Measurements from ENCODE around the gene GRIK2.

GRIK2 gene

GRCh38 chr6:101462576-101462975 is 69.1 kb downstream of the GRIK2 start:
- no peak for DNase-seq

GRCh38 chr6:101465863-101466262 is 72.4 kb downstream of the GRIK2 start:
- DNase-seq = no peak

- no peak for DNase-seq
Measured at GRCh38 chr6:101477436-101477835, 83.9 kb downstream of the GRIK2 start.

- DNase-seq = no peak
Measured at GRCh38 chr6:101478891-101479290, 85.4 kb downstream of the GRIK2 start.

- no peak for DNase-seq
Measured at GRCh38 chr6:101482606-101483005, 89.1 kb downstream of the GRIK2 start.

- no peak for DNase-seq
Measured at GRCh38 chr6:101484781-101485180, 91.3 kb downstream of the GRIK2 start.

GRCh38 chr6:101486124-101486523 is 92.6 kb downstream of the GRIK2 start:
- DNase-seq = no peak

- no peak for DNase-seq
Measured at GRCh38 chr6:101486726-101487125, 93.2 kb downstream of the GRIK2 start.

- DNase-seq = no peak
Measured at GRCh38 chr6:101489456-101489855, 95.9 kb downstream of the GRIK2 start.

- DNase-seq = no peak
Measured at GRCh38 chr6:101490857-101491256, 97.3 kb downstream of the GRIK2 start.

- no peak for DNase-seq
Measured at GRCh38 chr6:101502818-101503217, 109.3 kb downstream of the GRIK2 start.

- DNase-seq = no peak
Measured at GRCh38 chr6:101509536-101509935, 116.0 kb downstream of the GRIK2 start.

GRCh38 chr6:101513181-101513580 is 119.7 kb downstream of the GRIK2 start:
- no peak for DNase-seq

- no peak for DNase-seq
Measured at GRCh38 chr6:101516578-101516977, 123.1 kb downstream of the GRIK2 start.

GRCh38 chr6:101517632-101518031 is 124.1 kb downstream of the GRIK2 start:
- DNase-seq = no peak

GRCh38 chr6:101522254-101522653 is 128.7 kb downstream of the GRIK2 start:
- DNase-seq = no peak

- DNase-seq = no peak
Measured at GRCh38 chr6:101527467-101527866, 134.0 kb downstream of the GRIK2 start.

GRCh38 chr6:101528801-101529200 is 135.3 kb downstream of the GRIK2 start:
- DNase-seq = no peak

GRCh38 chr6:101531538-101531937 is 138.0 kb downstream of the GRIK2 start:
- DNase-seq = no peak

GRCh38 chr6:101534386-101534785 is 140.9 kb downstream of the GRIK2 start:
- DNase-seq = no peak

GRCh38 chr6:101534821-101535220 is 141.3 kb downstream of the GRIK2 start:
- no peak for DNase-seq

GRCh38 chr6:101537753-101538316 is 144.3 kb downstream of the GRIK2 start:
- no peak for DNase-seq

- peak; percentile 38 for DNase-seq
Measured at GRCh38 chr6:101539510-101540245, 146.2 kb downstream of the GRIK2 start.

GRCh38 chr6:101541894-101542293 is 148.4 kb downstream of the GRIK2 start:
- DNase-seq = no peak

- DNase-seq = no peak
Measured at GRCh38 chr6:101543796-101544195, 150.3 kb downstream of the GRIK2 start.

Data from kidney glomerular epithelial cell (primary cell).